Measurements from ENCODE around the gene FMO3.

Gene FMO3

DNA sequence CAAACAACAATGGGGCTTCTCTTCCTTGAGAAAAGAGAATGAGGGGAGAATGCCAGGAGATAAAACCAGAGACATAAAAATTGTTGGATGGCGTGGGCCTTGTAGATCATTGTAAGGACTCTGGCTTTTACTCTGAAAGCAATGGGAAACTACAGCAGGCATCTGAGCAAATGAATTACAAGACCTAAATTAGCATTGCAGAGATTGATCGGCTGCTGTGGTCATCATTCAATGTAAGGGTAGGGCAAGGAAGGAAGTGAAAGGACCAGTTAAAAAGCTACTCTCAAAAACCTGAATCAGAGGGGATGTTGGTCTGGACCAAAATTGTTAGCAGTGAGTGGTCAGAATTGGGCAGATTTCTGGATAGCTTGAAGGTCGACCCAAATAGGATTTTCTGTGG, 21.4 kb downstream of the FMO3 start:
- TF ChIP-seq TAF1 (IDR thresholded peaks at IDR 0.05; ENCODE audit: borderline replicate concordance, insufficient read depth, low read length) (no peak), FOXP2 (optimal IDR thresholded peaks at IDR 0.05; ENCODE audit: borderline replicate concordance, extremely low read depth, extremely low read length, insufficient read depth) (no peak), SIN3A (IDR thresholded peaks at IDR 0.05; ENCODE audit: borderline replicate concordance, insufficient read depth, low read length) (no peak), POLR2AphosphoS5 (IDR thresholded peaks at IDR 0.05; ENCODE audit: low read depth, low read length) (no peak)
- TF ChIP-seq, protein P1, sequence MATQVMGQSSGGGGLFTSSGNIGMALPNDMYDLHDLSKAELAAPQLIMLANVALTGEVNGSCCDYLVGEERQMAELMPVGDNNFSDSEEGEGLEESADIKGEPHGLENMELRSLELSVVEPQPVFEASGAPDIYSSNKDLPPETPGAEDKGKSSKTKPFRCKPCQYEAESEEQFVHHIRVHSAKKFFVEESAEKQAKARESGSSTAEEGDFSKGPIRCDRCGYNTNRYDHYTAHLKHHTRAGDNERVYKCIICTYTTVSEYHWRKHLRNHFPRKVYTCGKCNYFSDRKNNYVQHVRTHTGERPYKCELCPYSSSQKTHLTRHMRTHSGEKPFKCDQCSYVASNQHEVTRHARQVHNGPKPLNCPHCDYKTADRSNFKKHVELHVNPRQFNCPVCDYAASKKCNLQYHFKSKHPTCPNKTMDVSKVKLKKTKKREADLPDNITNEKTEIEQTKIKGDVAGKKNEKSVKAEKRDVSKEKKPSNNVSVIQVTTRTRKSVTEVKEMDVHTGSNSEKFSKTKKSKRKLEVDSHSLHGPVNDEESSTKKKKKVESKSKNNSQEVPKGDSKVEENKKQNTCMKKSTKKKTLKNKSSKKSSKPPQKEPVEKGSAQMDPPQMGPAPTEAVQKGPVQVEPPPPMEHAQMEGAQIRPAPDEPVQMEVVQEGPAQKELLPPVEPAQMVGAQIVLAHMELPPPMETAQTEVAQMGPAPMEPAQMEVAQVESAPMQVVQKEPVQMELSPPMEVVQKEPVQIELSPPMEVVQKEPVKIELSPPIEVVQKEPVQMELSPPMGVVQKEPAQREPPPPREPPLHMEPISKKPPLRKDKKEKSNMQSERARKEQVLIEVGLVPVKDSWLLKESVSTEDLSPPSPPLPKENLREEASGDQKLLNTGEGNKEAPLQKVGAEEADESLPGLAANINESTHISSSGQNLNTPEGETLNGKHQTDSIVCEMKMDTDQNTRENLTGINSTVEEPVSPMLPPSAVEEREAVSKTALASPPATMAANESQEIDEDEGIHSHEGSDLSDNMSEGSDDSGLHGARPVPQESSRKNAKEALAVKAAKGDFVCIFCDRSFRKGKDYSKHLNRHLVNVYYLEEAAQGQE (IDR thresholded peaks at IDR 0.05; ENCODE audit: insufficient read depth in 1 of 2, low read depth in 2 of 2, low read length in 2 of 2): no peak

DNA sequence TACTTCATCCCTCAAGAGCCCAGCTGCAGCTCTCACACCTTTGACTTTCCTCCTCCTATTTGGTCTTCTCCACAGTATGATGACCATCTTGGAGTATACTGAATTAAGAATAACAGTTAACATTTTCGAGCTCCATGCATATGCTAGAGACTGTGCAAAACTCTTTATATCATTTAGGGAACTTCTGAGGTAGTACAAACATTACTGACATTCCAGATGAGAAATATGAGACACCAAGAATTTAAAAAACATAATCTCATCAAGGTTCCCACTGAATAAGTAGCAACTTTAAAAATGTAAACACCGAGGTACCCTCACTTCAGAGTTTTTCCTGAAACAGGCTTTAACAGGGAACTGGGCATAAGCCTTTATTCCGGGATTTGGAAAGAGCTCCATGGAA, 22.7 kb downstream of the FMO3 start:
- TF ChIP-seq, protein P1 (IDR thresholded peaks at IDR 0.05; ENCODE audit: insufficient read depth in 1 of 2, low read depth in 2 of 2, low read length in 2 of 2): no peak
- TF ChIP-seq POLR2AphosphoS5 (IDR thresholded peaks at IDR 0.05; ENCODE audit: low read depth, low read length) (no peak), SIN3A (IDR thresholded peaks at IDR 0.05; ENCODE audit: borderline replicate concordance, insufficient read depth, low read length) (no peak), FOXP2 (optimal IDR thresholded peaks at IDR 0.05; ENCODE audit: borderline replicate concordance, extremely low read depth, extremely low read length, insufficient read depth) (no peak), TAF1 (IDR thresholded peaks at IDR 0.05; ENCODE audit: borderline replicate concordance, insufficient read depth, low read length) (no peak)

DNA sequence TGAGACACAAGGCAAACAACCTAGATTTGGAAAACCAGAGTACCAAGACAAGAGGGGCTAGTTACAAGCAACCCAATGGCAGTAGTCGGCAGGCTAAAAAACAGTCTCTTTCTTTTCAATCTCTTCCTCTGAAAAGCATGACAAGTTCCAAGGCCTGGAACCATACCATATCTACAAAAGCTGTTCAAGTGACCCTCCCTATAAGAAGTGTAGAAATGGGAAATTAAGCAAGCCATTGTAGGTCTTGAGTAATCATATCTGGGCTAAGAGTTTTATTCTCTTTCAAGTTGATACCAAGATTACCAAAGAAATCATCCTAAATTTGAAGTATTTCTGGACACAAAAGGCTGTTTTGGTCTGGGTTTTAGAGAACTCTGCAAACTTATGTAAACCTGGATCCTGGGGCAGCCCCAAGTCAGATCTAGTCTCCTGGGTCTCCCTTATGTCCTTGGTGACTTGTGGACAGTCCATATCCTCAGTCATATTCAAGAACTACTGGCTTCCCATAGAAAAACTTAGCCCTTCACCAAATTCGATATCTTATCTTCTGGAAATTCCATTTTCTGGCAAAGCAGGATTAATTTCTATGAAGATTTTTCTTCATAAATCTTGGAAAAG, 24.7 kb downstream of the FMO3 start:
- TF ChIP-seq SIN3A (IDR thresholded peaks at IDR 0.05; ENCODE audit: borderline replicate concordance, insufficient read depth, low read length): no peak
- no peak for TF ChIP-seq POLR2AphosphoS5 (IDR thresholded peaks at IDR 0.05; ENCODE audit: low read depth, low read length)
- TF ChIP-seq TAF1 (IDR thresholded peaks at IDR 0.05; ENCODE audit: borderline replicate concordance, insufficient read depth, low read length): no peak
- no peak for TF ChIP-seq FOXP2 (optimal IDR thresholded peaks at IDR 0.05; ENCODE audit: borderline replicate concordance, extremely low read depth, extremely low read length, insufficient read depth)
- TF ChIP-seq, protein P1 (IDR thresholded peaks at IDR 0.05; ENCODE audit: insufficient read depth in 1 of 2, low read depth in 2 of 2, low read length in 2 of 2): no peak

DNA sequence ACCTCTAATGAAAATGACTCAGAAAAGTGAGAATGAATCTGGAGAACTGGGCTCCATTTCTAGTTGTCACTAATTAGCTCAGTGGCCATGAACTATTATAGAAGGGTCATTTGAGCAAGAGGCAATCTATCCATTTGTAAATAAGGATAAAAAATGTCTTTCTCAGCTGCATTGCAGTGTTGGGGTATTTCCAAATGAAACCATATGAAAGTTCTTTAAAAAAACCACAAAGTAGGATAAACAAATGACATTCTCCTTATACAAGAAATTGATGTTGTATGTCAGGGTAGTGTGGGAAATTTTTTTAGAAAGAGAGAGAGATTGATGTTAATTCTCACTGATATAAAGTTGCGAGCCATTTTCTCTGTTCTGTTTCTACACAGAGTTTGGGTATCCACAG, 26.0 kb downstream of the FMO3 start:
- TF ChIP-seq FOXP2 (optimal IDR thresholded peaks at IDR 0.05; ENCODE audit: borderline replicate concordance, extremely low read depth, extremely low read length, insufficient read depth): no peak
- no peak for TF ChIP-seq SIN3A (IDR thresholded peaks at IDR 0.05; ENCODE audit: borderline replicate concordance, insufficient read depth, low read length)
- no peak for TF ChIP-seq POLR2AphosphoS5 (IDR thresholded peaks at IDR 0.05; ENCODE audit: low read depth, low read length)
- TF ChIP-seq TAF1 (IDR thresholded peaks at IDR 0.05; ENCODE audit: borderline replicate concordance, insufficient read depth, low read length): no peak
- TF ChIP-seq, protein P1 (IDR thresholded peaks at IDR 0.05; ENCODE audit: insufficient read depth in 1 of 2, low read depth in 2 of 2, low read length in 2 of 2): no peak
